Esophagus squamous epithelium (tissue), 5 donors: ENCODE data around the gene AP4E1. TPM values are rescaled to one million over a fixed set of nuclear protein-coding genes. Genes with fewer than 3 reads are reported as not detected.

Experiments used
- DNase-seq: peaks from one replicate; lab custom pipeline; 2025; lab: John Stamatoyannopoulos, UW
- H3K27ac ChIP-seq, 4 donors: fragments of 200-600 bp; sonication (generic); one replicate each; pipeline ENCODE4 v1.5.1; 2016 to 2019; ENCODE audit warnings: mild to moderate bottlenecking in 1 of 4
- H3K27me3 ChIP-seq, 4 donors: fragments of 200-600 bp; sonication (generic); 1 replicate in 3 of 4; 2 replicates in 1 of 4; pipeline versions ENCODE4 v1.5.1 to v1.6.0; 2017 to 2021; ENCODE audit warnings: antibody characterized with exemption in 1 of 4
- H3K36me3 ChIP-seq, 3 donors: fragments of 200-600 bp; sonication (generic); one replicate each; pipeline ENCODE4 v1.5.1; 2016 to 2019
- H3K4me1 ChIP-seq, 3 donors: fragments of 200-600 bp; sonication (generic); one replicate each; pipeline ENCODE4 v1.5.1; 2017 to 2019
- H3K4me3 ChIP-seq, 4 donors: fragments of 200-600 bp; sonication (generic); 1 replicate in 3 of 4; 2 replicates in 1 of 4; pipeline ENCODE4 v1.5.1; 2016 to 2019; ENCODE audit warnings: mild to moderate bottlenecking in 2 of 4, moderate library complexity in 1 of 4
- H3K9me3 ChIP-seq, 3 donors: fragments of 200-600 bp; sonication (generic); one replicate each; pipeline ENCODE4 v1.5.1; 2016 to 2019
- CTCF ChIP-seq, 6 experiments: fragments of 450-650 bp in 4 of 6; fragments of 200-600 bp in 2 of 6; sonication (generic) in 2 of 6; IDR thresholded peaks; one replicate each; pipeline ENCODE4 v1.5.1; 2016 to 2019; ENCODE audit warnings: antibody characterized with exemption in 6 of 6, mild to moderate bottlenecking in 4 of 6, moderate library complexity in 4 of 6
- POLR2A ChIP-seq, 4 donors: fragments of 450-650 bp; IDR thresholded peaks; one replicate each; pipeline ENCODE4 v1.6.1; 2017; ENCODE audit warnings: antibody characterized with exemption in 4 of 4, mild to moderate bottlenecking in 4 of 4, moderate library complexity in 3 of 4
- WGBS, 2 donors: methylation state at CpG; one replicate each; pipeline ENCODE4 v1.1.5; 2018; 5-methylcytosine and 5-hydroxymethylcytosine counted together
- intact Hi-C: fragments of 100-400 bp; cut with DNase I; formaldehyde crosslinking; loops from one replicate; pipeline ENCODE4 v1.15.0; 2022
- total RNA-seq, 4 donors: library from RNA; depleted of rRNA; stranded (reverse); fragments of >200 nt; gene quantifications; one replicate each; pipeline ENCODE4 v1.1.0, GENCODE V29; 2016
- donor health status: DM: yes; HTN: yes; CAD: no.

AP4E1 gene
- total RNA-seq, 4 donors from 2014 or later: 5.7 to 11.1 (median 10.1) TPM

- H3K4me3 ChIP-seq: no peak overlapping the region
- whole genome bisulfite sequencing, 2 donors: 71 to 77% methylated on average over 2 of the region's 2 CpGs
- intact Hi-C loops: no loop called here
- peaks cover 0 to 27% (median 12%) of the 10 kb centered on the region in 3 donors for H3K4me1 ChIP-seq
- no peak for DNase-seq
- no peaks in the 10 kb centered on the region for H3K27me3 ChIP-seq
- no peak overlapping the region for H3K27ac ChIP-seq
- peaks cover 0 to 7% (median 5%) of the 10 kb centered on the region in 3 donors for H3K9me3 ChIP-seq
- TF ChIP-seq CTCF (IDR thresholded peaks at IDR 0.05): no peak
- no peak for TF ChIP-seq POLR2A (IDR thresholded peaks at IDR 0.05)
- H3K36me3 ChIP-seq: no peaks in the 10 kb centered on the region
These were observed 21.7 kb upstream of the AP4E1 start for GRCh38 chr15:50886611-50887345.

- H3K4me1 ChIP-seq: peaks cover 0 to 27% (median 12%) of the 10 kb centered on the region in 3 donors
- intact Hi-C loops: no loop called here
- TF ChIP-seq POLR2A (IDR thresholded peaks at IDR 0.05) (no peak), CTCF (IDR thresholded peaks at IDR 0.05) (no peak)
- H3K4me3 ChIP-seq: no peak overlapping the region
- H3K36me3 ChIP-seq: no peaks in the 10 kb centered on the region
- H3K27me3 ChIP-seq: no peaks in the 10 kb centered on the region
- H3K27ac ChIP-seq: no peak overlapping the region
- H3K9me3 ChIP-seq: peaks cover 0 to 8% (median 5%) of the 10 kb centered on the region in 3 donors
- DNase-seq: no peak
- 91 to 97% methylated on average over 3 of the region's 3 CpGs for WGBS, 2 donors
These were observed 20.4 kb upstream of the AP4E1 start for GRCh38 chr15:50888054-50888453.

DNA sequence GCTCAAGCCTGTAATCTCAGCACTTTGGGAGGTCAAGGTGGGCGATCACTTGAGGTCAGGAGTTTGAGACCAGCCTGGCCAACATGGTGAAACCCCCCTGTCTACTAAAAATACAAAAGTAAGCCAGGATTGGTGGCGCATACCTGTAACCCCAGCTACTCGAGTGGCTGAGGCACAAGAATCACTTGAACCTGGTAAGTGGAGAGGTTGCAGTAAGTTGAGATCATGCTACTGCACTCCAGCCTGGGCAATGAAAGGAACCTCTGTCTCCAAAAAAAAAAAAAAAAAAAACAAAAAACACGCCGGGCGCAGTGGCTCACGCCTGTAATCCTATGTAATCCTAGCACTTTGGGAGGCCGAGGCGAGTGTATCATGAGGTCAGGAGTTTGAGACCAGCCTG, 18.9 kb upstream of the AP4E1 start:
- Histone ChIP-seq H3K4me1 (peaks cover 0 to 17% (median 9%) of the 10 kb centered on the region in 3 donors), H3K4me3 (no peak overlapping the region), H3K9me3 (peaks cover 0 to 13% (median 5%) of the 10 kb centered on the region in 3 donors), H3K27me3 (no peaks in the 10 kb centered on the region), H3K36me3 (no peaks in the 10 kb centered on the region), H3K27ac (no peak overlapping the region)
- 92 to 95% methylated on average over 9 of the region's 9 CpGs for whole genome bisulfite sequencing, 2 donors
- no peak for DNase-seq
- TF ChIP-seq POLR2A (IDR thresholded peaks at IDR 0.05): no peak
- TF ChIP-seq CTCF (IDR thresholded peaks at IDR 0.05): no peak
- intact Hi-C loops: no loop called here

GRCh38 chr15:50890751-50891150, 17.7 kb upstream of the AP4E1 start:
- WGBS, 2 donors: 84 to 91% methylated on average over 5 of the region's 5 CpGs
- no peak overlapping the region for H3K4me3 ChIP-seq
- H3K36me3 ChIP-seq: no peaks in the 10 kb centered on the region
- no peak overlapping the region for H3K27ac ChIP-seq
- intact Hi-C loops: no loop called here
- DNase-seq: no peak
- TF ChIP-seq CTCF (IDR thresholded peaks at IDR 0.05): no peak
- no peak for TF ChIP-seq POLR2A (IDR thresholded peaks at IDR 0.05)
- H3K9me3 ChIP-seq: peaks cover 0 to 13% (median 5%) of the 10 kb centered on the region in 3 donors
- H3K4me1 ChIP-seq: peaks cover 0 to 5% (median 0%) of the 10 kb centered on the region in 3 donors
- no peaks in the 10 kb centered on the region for H3K27me3 ChIP-seq

DNA sequence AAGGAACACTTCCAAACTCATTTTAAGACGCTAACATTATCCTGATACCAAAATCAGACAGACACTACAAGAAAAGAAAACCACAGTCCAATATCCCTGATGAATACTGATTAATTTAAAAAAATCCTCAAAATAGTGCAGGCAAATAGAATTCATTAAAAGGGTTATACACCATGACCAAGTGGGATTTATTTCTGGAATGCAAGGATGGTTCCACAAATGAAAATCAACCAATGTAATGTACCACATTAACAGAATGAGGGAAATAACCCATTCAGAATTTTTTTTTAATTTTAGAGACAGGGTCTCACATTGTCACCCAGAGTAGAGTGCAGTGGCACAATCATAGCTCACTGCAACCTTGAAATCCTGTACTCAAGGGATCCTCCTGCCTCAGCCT, 17.3 kb upstream of the AP4E1 start:
- Histone ChIP-seq H3K4me3 (no peak overlapping the region), H3K4me1 (peaks cover 0 to 1% (median 0%) of the 10 kb centered on the region in 3 donors), H3K27ac (no peak overlapping the region), H3K9me3 (peaks cover 0 to 13% (median 5%) of the 10 kb centered on the region in 3 donors), H3K27me3 (no peaks in the 10 kb centered on the region), H3K36me3 (no peaks in the 10 kb centered on the region)
- intact Hi-C loops: no loop called here
- 100% methylated on average over 1 of the region's 1 CpG for WGBS, 2 donors
- DNase-seq: no peak
- TF ChIP-seq POLR2A (IDR thresholded peaks at IDR 0.05): no peak
- no peak for TF ChIP-seq CTCF (IDR thresholded peaks at IDR 0.05)
